Activated CD8-positive, alpha-beta memory T cell treated with anti-CD3 and anti-CD28 coated beads for 36 hours (primary cell): ENCODE data around the gene SRPK2. TPM values are rescaled to one million over a fixed set of nuclear protein-coding genes. Genes with fewer than 3 reads are reported as not detected.

ENCODE experiments used
- CTCF ChIA-PET: fragments of 350-600 bp; sonication (Branson Sonifier 250); formaldehyde crosslinking; loops from one replicate; lab custom pipeline; 2021; ENCODE audit warnings: antibody characterized with exemption; lab: Charles Lee
- POLR2A ChIA-PET: fragments of 350-600 bp; sonication (Branson Sonifier 250); formaldehyde crosslinking; loops from one replicate; lab custom pipeline; 2021; ENCODE audit warnings: antibody characterized with exemption; lab: Charles Lee
- total RNA-seq, 2 experiments: library from RNA; stranded (reverse); gene quantifications; one replicate each; pipeline ENCODE4 v1.2.3, GENCODE V29; 2021

Gene SRPK2
- total RNA-seq, 2 experiments from 2014 or later: 38.8 to 43.9 TPM

GRCh38 chr7:105136221-105136620, 252.5 kb downstream of the SRPK2 start:
- ChIA-PET CTCF (interaction anchor here (0.7 kb wide), 1 partner anchor 1283 kb away, joined by 3 read pairs; no protein-coding TSS in a partner anchor), POLR2A (no interaction called here)

- CTCF ChIA-PET: no interaction called here
Measured at GRCh38 chr7:105133986-105134655, 254.6 kb downstream of the SRPK2 start.

GRCh38 chr7:105133358-105133757, 255.4 kb downstream of the SRPK2 start:
- POLR2A ChIA-PET: no interaction called here
- CTCF ChIA-PET: no interaction called here

More at GRCh38 chr7:105133986-105134655, 254.6 kb downstream of the SRPK2 start:
- POLR2A ChIA-PET: no interaction called here

- ChIA-PET CTCF (no interaction called here), POLR2A (no interaction called here)
Measured at GRCh38 chr7:105132835-105133234, 255.9 kb downstream of the SRPK2 start.

- ChIA-PET CTCF (no interaction called here), POLR2A (no interaction called here)
Measured at GRCh38 chr7:105132335-105132734, 256.4 kb downstream of the SRPK2 start.

- ChIA-PET POLR2A (no interaction called here), CTCF (no interaction called here)
Measured at GRCh38 chr7:105131890-105132289, 256.8 kb downstream of the SRPK2 start.

GRCh38 chr7:105131033-105131656, 257.6 kb downstream of the SRPK2 start:
- POLR2A ChIA-PET: interaction anchor here (0.6 kb wide), 1 partner anchor 202 kb away, joined by 4 read pairs; no protein-coding TSS in a partner anchor

GRCh38 chr7:105130580-105130979, 258.1 kb downstream of the SRPK2 start:
- ChIA-PET POLR2A (interaction anchor here (0.6 kb wide), 1 partner anchor 201 kb away, joined by 4 read pairs; no protein-coding TSS in a partner anchor), CTCF (interaction anchor here (0.7 kb wide), 1 partner anchor 25 kb away, joined by 3 read pairs; no protein-coding TSS in a partner anchor)

More at GRCh38 chr7:105131033-105131656, 257.6 kb downstream of the SRPK2 start:
- CTCF ChIA-PET: no interaction called here

GRCh38 chr7:105130048-105130447, 258.7 kb downstream of the SRPK2 start:
- ChIA-PET POLR2A (no interaction called here), CTCF (interaction anchor here (0.7 kb wide), 1 partner anchor 26 kb away, joined by 3 read pairs; no protein-coding TSS in a partner anchor)

- ChIA-PET CTCF (no interaction called here), POLR2A (interaction anchor here (0.6 kb wide), 1 partner anchor 214 kb away, joined by 4 read pairs; no protein-coding TSS in a partner anchor)
Measured at GRCh38 chr7:105127179-105127578, 261.5 kb downstream of the SRPK2 start.

GRCh38 chr7:105126436-105126975, 262.2 kb downstream of the SRPK2 start:
- ChIA-PET POLR2A (interaction anchor here (0.6 kb wide), 1 partner anchor 57 kb away, joined by 5 read pairs; no protein-coding TSS in a partner anchor), CTCF (no interaction called here)

- ChIA-PET POLR2A (interaction anchor here (0.6 kb wide), 1 partner anchor 58 kb away, joined by 5 read pairs; no protein-coding TSS in a partner anchor), CTCF (no interaction called here)
Measured at GRCh38 chr7:105125745-105126144, 263.0 kb downstream of the SRPK2 start.

GRCh38 chr7:105122619-105123018, 266.1 kb downstream of the SRPK2 start:
- CTCF ChIA-PET: interaction anchor here (0.9 kb wide), 1 partner anchor 308 kb away, joined by 3 read pairs; no protein-coding TSS in a partner anchor
- POLR2A ChIA-PET: no interaction called here

- POLR2A ChIA-PET: no interaction called here
- CTCF ChIA-PET: no interaction called here
Measured at GRCh38 chr7:105118612-105119600, 269.8 kb downstream of the SRPK2 start.

GRCh38 chr7:105112440-105113418, 276.0 kb downstream of the SRPK2 start:
- ChIA-PET POLR2A (no interaction called here), CTCF (no interaction called here)

- ChIA-PET CTCF (no interaction called here), POLR2A (no interaction called here)
Measured at GRCh38 chr7:105107458-105107857, 281.3 kb downstream of the SRPK2 start.

GRCh38 chr7:105106473-105106872, 282.2 kb downstream of the SRPK2 start:
- POLR2A ChIA-PET: no interaction called here
- CTCF ChIA-PET: interaction anchor here (0.6 kb wide), 1 partner anchor 123 kb away, joined by 3 read pairs; no protein-coding TSS in a partner anchor

- POLR2A ChIA-PET: no interaction called here
- CTCF ChIA-PET: no interaction called here
Measured at GRCh38 chr7:105105579-105105978, 283.1 kb downstream of the SRPK2 start.
